DMS53 (cell line): ENCODE measurements around the gene GCSAM.
A peak's percentile ranks its signal among the peaks of the same experiment; 100 is the strongest.

Experiments
- DNase-seq: peaks from one replicate; lab custom pipeline; 2025; lab: John Stamatoyannopoulos, UW

GCSAM gene

DNA sequence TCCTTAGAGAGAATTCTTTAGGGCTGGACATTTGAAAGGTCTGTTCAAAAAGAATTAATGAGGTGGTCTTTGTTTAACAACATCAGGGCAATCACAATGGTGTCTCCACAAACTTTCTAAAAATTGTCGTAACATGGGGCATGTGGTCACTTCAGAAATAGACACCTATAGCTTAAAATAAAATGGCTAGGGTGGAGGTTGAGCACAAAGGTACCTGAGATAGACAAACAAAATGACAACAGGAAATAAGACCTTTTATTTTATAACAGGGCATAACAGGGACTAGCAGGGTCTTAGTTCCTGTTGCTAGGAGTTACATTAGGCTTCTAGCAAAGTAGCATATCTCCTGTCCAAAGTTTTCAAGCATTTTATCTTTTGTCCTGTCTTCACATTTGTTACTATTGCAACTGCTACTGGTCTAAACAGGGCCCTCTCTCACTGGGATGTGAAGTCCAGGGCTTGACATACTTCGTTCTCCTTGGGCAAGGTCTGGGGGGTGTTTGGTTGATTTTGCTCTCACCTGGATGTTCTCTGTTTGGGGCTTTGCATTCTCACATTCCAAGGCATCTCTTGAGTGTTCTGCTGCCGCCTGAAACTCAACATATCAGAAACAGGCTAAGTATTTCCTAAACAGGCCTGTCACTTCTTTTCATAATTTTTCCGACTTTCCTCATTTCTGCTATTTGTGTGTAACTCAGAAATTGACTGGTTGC lies 3.0 kb downstream of the GCSAM start:
- DNase-seq: no peak

GRCh38 chr3:112128843-112129727 lies 4.0 kb downstream of the GCSAM start:
- peak; percentile 8 for DNase-seq

- DNase-seq: no peak
Measured at GRCh38 chr3:112127522-112128494, 5.2 kb downstream of the GCSAM start.

DNA sequence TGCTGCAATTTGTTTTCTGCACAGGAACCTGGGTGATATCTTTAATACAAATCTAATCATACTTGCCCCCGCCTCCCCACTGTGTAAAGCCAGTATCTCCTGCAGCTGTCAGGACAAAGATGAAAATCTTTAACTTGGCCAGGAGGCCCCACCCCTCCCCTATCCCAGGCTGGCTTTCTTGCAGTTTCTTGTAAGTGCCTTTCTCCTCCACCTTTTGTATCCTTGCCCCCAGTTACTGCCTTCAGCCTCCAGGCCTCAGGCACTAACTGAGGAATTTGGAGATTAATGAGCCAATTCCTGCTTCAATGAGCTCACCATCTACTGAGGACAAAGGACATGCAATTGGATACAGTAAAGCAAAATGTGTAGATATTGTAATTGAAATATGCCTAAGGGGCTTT lies 6.5 kb downstream of the GCSAM start:
- DNase-seq: no peak

DNA sequence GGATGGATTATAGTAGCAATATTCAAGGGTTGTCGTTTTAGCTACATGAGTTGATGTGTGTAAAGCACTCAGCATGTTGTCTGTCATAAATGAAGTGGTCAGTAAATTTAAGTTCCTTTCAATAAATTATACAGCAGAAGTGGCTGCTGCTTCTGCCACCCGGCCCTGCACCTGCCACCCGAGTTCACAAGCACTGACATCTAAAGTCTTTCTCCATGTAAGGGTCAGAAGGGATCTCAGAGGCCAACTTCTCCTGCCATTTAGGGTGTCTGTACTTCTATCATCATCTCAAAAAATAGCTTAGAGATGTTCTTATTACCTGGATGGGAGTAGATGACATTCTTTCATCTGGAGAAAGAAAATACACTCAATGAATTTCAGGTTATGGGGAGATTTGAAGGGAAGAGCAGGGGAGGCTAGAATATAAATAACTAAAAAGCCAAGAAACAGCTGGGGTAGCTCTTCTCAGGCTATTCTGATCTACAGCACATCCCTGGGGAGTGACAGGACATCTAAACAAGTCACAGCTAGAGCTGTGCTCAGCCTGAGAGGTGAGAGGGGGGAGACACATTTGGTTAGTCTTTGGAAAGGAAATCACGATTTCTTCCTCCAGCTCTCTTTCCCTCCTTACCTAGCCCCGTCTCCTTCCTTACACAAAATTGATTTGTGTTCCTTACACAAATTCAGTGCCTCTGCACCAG lies 8.0 kb downstream of the GCSAM start:
- peak; percentile 19 for DNase-seq

GRCh38 chr3:112123548-112123947 lies 9.5 kb downstream of the GCSAM start:
- DNase-seq: no peak

GRCh38 chr3:112122870-112123269 lies 10.2 kb downstream of the GCSAM start:
- DNase-seq: no peak

DNA sequence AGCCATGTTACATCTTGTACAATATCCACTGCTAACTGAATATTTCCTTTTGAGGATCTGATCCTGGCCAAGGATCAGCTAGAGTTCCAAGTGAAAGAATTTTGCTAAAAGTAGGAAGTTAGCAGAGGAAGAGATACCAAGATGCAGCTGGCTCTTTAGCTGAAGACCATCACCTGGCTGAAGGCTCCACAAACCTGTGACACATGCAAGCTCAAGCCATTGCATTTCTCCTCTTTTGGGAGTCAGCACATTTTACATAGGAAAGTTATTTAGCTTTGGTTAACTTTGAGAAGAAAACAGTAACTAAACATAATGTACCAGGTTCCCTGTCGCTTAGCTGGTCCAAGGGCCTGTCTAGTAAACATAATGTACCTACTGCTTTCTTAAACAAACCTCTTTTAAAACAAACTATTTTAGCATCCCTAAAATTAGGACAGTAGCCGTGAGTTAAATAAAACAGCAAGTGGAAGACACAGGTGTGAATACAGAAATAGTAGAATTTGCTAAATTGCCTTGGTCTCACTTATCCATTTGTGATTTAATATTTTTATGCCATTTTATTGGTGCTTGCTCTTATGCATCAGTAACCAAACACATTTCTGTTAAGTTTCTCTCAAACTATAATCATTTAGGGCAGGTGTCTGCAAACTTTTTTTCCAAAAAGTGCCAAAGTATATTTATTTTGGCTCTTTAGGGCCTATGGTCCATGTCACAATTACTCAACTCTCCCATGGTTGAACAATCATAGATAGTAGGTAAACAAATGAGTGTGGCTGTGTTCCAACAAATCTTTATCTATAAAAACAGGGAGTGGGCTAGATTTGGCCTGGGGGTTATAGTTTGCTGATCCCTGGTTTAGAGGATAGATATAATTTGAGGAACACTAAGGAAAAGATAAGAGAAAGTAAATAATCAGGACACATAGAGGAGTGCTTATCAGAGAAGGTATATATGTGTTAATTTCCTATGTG lies 11.2 kb downstream of the GCSAM start:
- no peak for DNase-seq

DNA sequence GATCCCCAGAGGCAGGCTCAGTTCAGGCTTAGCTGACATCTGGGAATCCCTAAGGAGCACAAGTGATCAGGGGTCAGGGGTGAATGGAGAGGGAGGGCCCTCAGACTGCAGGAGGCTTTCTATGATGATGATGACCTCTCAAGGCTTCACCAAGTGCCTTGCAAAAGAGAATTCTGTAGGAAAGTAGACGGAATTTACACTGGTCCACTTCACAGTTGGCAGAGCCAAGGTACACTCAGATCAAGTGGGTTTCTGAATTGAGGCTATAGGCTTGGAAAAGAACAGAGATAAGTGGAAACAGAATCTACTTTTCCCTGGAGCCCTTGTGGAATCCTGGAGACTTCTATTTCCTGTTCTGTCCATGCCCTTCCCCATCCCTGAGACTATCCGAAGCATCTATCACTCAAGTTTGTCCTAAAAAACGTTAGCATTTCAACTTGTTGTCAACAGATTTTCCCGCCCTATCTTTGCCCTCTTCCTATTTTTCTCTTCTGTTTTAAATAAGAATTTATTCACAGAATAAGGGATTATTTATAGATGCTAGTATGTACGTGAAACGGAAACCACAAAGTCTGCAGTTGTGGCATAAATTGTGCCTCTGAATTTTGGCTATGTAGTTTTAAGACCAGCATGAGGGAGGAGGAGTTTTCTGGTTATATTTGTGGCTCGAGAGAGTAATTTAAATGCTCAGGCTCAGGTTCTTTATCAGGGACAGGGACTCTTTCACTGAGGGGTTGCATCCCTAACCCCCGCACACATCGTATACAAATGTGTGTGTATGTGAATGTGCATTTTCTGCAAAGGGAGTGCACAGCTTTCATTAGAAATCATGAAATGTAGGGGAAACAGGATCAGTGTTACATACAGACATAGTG lies 12.8 kb downstream of the GCSAM start:
- DNase-seq: no peak

DNA sequence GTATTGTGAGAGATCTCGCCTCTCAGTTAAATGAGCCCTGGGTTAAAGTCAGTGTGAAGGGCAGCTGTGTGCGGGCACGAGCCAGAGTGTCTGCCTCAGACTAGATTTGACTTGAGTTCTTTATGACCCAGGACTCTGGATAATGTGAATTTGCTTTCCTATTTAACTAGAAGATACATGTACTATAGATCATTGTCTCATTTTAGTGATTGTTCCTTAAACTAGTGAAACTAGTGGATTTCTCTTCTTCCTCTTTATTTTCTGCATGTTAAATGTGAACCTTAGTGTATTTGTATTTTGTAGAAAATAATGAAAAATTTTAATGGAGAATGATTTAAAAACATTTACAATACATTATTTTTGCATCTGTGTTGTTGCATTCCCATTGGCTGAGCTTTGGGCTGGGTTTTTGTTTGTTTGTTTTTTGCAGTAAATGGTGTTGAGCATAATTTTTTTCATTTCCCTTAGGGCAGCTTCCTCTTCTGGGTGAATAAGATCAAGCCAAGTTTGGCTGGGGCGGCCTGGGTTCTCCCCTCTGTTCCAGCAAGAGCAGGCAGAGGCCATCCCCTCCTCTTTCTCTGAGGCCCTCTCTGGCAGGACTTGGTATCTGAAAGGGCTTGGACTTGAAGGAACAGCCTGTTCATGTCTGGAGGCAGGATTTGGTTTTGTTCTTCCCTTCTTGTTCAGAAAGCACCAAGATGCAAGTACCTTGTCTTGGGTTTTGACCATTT lies 15.0 kb downstream of the GCSAM start:
- no peak for DNase-seq

DNA sequence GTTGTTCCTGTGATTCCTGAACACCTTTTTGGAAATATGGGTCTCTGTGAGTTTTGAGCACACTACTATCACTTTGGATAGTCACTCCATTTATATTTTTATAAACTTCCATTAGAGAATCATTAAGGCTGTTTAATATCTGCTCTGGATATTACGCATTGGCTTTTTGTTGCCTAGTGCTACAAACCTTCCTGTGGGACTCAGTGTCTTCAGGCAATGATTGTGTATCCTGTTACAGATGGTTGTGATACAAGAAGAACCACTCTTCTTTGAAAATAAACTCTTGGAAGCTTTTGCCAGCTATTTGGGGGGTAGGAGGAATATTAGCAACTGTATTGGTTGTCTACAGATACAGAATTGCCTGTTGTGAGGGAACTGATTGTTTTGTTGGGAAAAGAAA lies 15.6 kb downstream of the GCSAM start:
- DNase-seq: no peak

DNA sequence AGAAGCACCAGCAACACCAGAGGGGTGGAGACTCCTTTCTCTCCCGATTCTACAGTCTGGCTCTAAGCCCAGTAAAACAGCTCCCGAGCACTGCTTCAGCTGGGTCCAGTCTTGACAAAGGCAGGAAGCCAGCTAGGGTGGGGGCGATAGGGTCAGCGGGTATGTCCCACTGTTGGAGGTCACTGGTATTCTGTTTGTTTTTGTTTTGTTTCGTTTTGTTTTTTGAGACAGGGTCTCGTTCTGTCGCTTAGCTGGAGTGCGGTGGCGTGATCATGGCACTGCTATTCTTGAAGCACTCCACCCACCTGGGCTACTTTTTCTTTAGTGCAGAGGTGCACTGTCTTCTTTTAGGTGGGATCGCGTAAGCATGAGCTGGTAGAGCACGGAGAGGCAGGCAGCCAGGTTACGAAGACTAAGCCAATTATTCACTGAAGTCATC lies 16.3 kb downstream of the GCSAM start:
- no peak for DNase-seq

DNA sequence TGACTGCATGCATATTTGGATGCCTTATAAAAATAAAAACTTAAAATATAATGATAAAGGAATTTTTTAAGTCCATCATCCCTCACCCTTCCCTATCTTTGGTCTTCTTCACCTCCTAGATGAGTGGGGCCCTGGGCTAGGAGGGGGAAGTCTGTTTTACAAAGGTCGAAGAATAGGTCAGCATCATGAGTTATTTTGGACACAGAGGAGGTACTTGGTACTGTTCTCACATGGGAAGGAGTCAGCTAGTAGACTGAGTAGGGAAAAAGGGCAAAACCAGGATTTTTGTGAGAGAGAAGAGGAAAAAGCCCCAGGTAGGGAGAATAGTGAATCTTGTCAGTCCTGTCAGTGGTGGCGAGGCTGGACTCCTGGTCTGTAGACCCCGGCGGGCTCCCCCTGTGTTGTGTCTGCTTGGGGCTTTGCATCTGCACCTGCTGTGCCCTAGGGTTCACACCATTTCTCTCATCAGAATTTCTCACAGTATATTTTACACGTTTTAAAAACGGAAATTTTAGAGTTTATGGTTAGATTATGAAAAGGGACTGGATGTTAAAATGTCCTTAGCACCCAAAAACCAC lies 17.2 kb downstream of the GCSAM start:
- no peak for DNase-seq

DNA sequence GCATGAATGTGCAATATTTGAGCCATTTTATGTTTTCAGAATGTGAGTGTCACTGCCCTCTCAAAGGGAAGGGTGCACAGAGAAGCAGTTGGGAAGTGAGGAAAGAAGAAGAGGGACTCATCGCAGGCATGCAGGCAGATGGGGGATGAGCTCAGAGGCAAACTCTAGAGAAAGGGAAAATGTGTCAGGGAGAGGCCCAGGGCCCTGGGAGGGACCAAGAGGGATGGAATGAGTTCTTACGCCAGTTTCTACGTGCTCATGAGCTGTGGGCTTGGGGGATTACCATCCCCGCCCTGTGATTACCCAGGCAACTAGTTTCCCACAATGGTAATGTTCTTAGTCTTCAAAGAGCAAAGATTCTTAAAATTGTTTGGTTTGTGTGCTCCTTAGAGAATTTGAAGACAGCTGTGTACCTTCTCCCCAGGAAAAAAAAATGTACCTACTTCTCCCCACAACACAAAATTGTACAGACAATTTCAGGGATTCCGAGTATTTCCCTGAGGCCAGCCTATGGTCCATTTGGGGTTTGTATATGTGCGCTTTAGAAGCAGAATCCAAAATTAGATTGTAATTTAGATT lies 17.8 kb downstream of the GCSAM start:
- DNase-seq: no peak

- DNase-seq: no peak
Measured at GRCh38 chr3:112114576-112115160, 18.4 kb downstream of the GCSAM start.

DNA sequence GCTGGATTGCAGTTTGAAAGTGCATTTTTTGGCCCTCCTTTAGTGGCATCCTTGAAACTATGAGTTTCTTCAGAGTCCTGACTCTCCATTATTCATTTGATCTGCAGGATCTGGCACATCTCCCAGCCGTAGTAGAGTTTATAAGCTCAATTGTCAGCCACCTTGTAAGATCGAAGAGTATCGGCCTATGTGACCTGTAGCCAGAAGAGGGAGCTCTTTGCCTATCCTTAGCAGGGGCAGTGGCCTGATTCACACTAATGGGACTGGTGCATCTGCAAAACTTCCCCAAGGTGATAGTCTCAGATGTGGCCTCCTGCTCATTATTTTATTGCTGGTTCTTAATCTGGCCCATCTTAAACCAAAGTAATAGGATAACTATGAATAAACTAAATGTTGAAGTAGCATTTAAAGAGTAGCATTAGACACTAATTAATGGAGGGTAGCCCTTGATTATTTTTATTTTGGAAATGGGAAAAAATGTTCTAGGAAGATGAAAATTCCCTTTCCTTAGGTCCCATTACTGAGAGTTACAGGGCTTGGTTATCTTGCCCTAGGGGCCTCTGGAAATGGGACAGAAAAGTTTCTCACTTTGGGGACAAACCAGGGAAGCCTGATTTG lies 21.2 kb downstream of the GCSAM start:
- DNase-seq: peak; percentile 77

GRCh38 chr3:112109322-112109721 lies 23.7 kb downstream of the GCSAM start:
- DNase-seq: peak; percentile 77
